T-helper 17 cell (primary cell): ENCODE results near the gene SNX12. TPM values are rescaled to one million over a fixed set of nuclear protein-coding genes. Genes with fewer than 3 reads are reported as not detected.

ENCODE experiments used
- total RNA-seq, 4 donors: library from RNA in 2 of 4; stranded (reverse) in 2 of 4; gene quantifications; one replicate each; pipeline ENCODE4 v1.2.3 and lab custom pipeline; 2022 to 2026

The SNX12 gene
- total RNA-seq, 2 donors from 2014 or later = 32.4 to 35.4 TPM

Other genes starting within 250 kb of the SNX12 start
- gene TEX11, start 159.6 kb downstream of the SNX12 start, total RNA-seq = not detected
- gene SLC7A3, start 137.2 kb downstream of the SNX12 start, total RNA-seq = not detected
- 10 to 100 TPM; 23.4 to 40.1 TPM for gene FOXO4, start 27.5 kb upstream of the SNX12 start, total RNA-seq
- 10 to 100 TPM; 57.7 to 68.3 TPM for gene CXorf65, start 38.4 kb upstream of the SNX12 start, total RNA-seq
- 100 to 1,000 TPM; 347 to 400 TPM for gene IL2RG, start 43.2 kb upstream of the SNX12 start, total RNA-seq
- gene MED12, start 50.3 kb upstream of the SNX12 start, total RNA-seq = 10 to 100 TPM; 66.2 to 79.2 TPM
- gene NLGN3, start 76.5 kb upstream of the SNX12 start, total RNA-seq = 1 to 10 TPM; 2.9 to 4.2 TPM
- gene GJB1, start 154.9 kb upstream of the SNX12 start, total RNA-seq = not detected
- gene ZMYM3, start 185.8 kb upstream of the SNX12 start, total RNA-seq = 10 to 100 TPM; 15.2 to 18.1 TPM
- 100 to 1,000 TPM; 404 to 406 TPM for gene NONO, start 215.3 kb upstream of the SNX12 start, total RNA-seq
- 1 to 10 TPM; 1.6 to 2.4 TPM for gene ITGB1BP2, start 233.4 kb upstream of the SNX12 start, total RNA-seq